ENCODE results near the gene POLG. TPM values are rescaled to one million over a fixed set of nuclear protein-coding genes. Genes with fewer than 3 reads are reported as not detected.

POLG gene
- total RNA-seq, 1 experiment from 2014 or later: 36.8 TPM

GRCh38 chr15:89346516-89347231 lies 12.1 kb upstream of the POLG start:
- Histone ChIP-seq H3K9me3 (ENCODE audit: low read length) (no peaks in the 10 kb centered on the region), H3K4me1 (ENCODE audit: low read length) (no peaks in the 10 kb centered on the region), H3K4me3 (ENCODE audit: low read length) (no peak overlapping the region), H3K9ac (ENCODE audit: low read length) (no peak overlapping the region), H3K36me3 (ENCODE audit: insufficient read depth, low read length) (no peaks in the 10 kb centered on the region), H3K27ac (ENCODE audit: low read length) (no peak overlapping the region), H3K9me2 (replicated peaks; ENCODE audit: insufficient read depth, low read length) (no peaks in the 10 kb centered on the region), H2AFZ (ENCODE audit: low read length) (no peak overlapping the region), H4K20me1 (ENCODE audit: insufficient read depth, low read depth, low read length) (no peaks in the 10 kb centered on the region), H3K79me2 (ENCODE audit: low read length) (no peaks in the 10 kb centered on the region), H3K27me3 (ENCODE audit: low read length) (no peaks in the 10 kb centered on the region), H3K4me2 (ENCODE audit: low read depth, low read length, poor library complexity, severe bottlenecking) (no peak overlapping the region)
- DNase-seq: no peak

GRCh38 chr15:89345248-89345647 lies 10.6 kb upstream of the POLG start:
- Histone ChIP-seq H3K27me3 (ENCODE audit: low read length) (no peaks in the 10 kb centered on the region), H4K20me1 (ENCODE audit: insufficient read depth, low read depth, low read length) (no peaks in the 10 kb centered on the region), H3K9ac (ENCODE audit: low read length) (no peak overlapping the region), H3K4me1 (ENCODE audit: low read length) (no peaks in the 10 kb centered on the region), H3K4me3 (ENCODE audit: low read length) (no peak overlapping the region), H3K79me2 (ENCODE audit: low read length) (no peaks in the 10 kb centered on the region), H3K9me2 (replicated peaks; ENCODE audit: insufficient read depth, low read length) (no peaks in the 10 kb centered on the region), H3K27ac (ENCODE audit: low read length) (no peak overlapping the region), H3K36me3 (ENCODE audit: insufficient read depth, low read length) (no peaks in the 10 kb centered on the region), H3K4me2 (ENCODE audit: low read depth, low read length, poor library complexity, severe bottlenecking) (no peak overlapping the region), H2AFZ (ENCODE audit: low read length) (no peak overlapping the region), H3K9me3 (ENCODE audit: low read length) (no peaks in the 10 kb centered on the region)
- DNase-seq: no peak

- H3K9me3 ChIP-seq (ENCODE audit: low read length): no peaks in the 10 kb centered on the region
- peaks cover 6% of the 10 kb centered on the region for H3K4me1 ChIP-seq (ENCODE audit: low read length)
- no peaks in the 10 kb centered on the region for H3K79me2 ChIP-seq (ENCODE audit: low read length)
- H3K27me3 ChIP-seq (ENCODE audit: low read length): no peaks in the 10 kb centered on the region
- no peak for DNase-seq
- no peaks in the 10 kb centered on the region for H3K9me2 ChIP-seq (replicated peaks; ENCODE audit: insufficient read depth, low read length)
- no peaks in the 10 kb centered on the region for H4K20me1 ChIP-seq (ENCODE audit: insufficient read depth, low read depth, low read length)
- H3K4me3 ChIP-seq (ENCODE audit: low read length): no peak overlapping the region
- H3K27ac ChIP-seq (ENCODE audit: low read length): no peak overlapping the region
- no peak overlapping the region for H3K9ac ChIP-seq (ENCODE audit: low read length)
- no peak overlapping the region for H2AFZ ChIP-seq (ENCODE audit: low read length)
- H3K36me3 ChIP-seq (ENCODE audit: insufficient read depth, low read length): no peaks in the 10 kb centered on the region
- no peak overlapping the region for H3K4me2 ChIP-seq (ENCODE audit: low read depth, low read length, poor library complexity, severe bottlenecking)
These were observed 8.2 kb upstream of the POLG start for GRCh38 chr15:89342840-89343239.

- no peak for DNase-seq
- H3K9ac ChIP-seq (ENCODE audit: low read length): no peak overlapping the region
- H3K27ac ChIP-seq (ENCODE audit: low read length): no peak overlapping the region
- no peak overlapping the region for H3K4me2 ChIP-seq (ENCODE audit: low read depth, low read length, poor library complexity, severe bottlenecking)
- no peaks in the 10 kb centered on the region for H3K27me3 ChIP-seq (ENCODE audit: low read length)
- no peaks in the 10 kb centered on the region for H3K36me3 ChIP-seq (ENCODE audit: insufficient read depth, low read length)
- H3K4me3 ChIP-seq (ENCODE audit: low read length): no peak overlapping the region
- no peaks in the 10 kb centered on the region for H3K9me2 ChIP-seq (replicated peaks; ENCODE audit: insufficient read depth, low read length)
- no peak overlapping the region for H2AFZ ChIP-seq (ENCODE audit: low read length)
- H3K79me2 ChIP-seq (ENCODE audit: low read length): no peaks in the 10 kb centered on the region
- no peaks in the 10 kb centered on the region for H4K20me1 ChIP-seq (ENCODE audit: insufficient read depth, low read depth, low read length)
- no peaks in the 10 kb centered on the region for H3K9me3 ChIP-seq (ENCODE audit: low read length)
- H3K4me1 ChIP-seq (ENCODE audit: low read length): peaks cover 6% of the 10 kb centered on the region
These were observed 6.8 kb upstream of the POLG start for GRCh38 chr15:89341316-89342005.

- Histone ChIP-seq H4K20me1 (ENCODE audit: insufficient read depth, low read depth, low read length) (no peaks in the 10 kb centered on the region), H2AFZ (ENCODE audit: low read length) (no peak overlapping the region), H3K27ac (ENCODE audit: low read length) (no peak overlapping the region), H3K9me3 (ENCODE audit: low read length) (no peaks in the 10 kb centered on the region), H3K27me3 (ENCODE audit: low read length) (no peaks in the 10 kb centered on the region), H3K4me1 (ENCODE audit: low read length) (peaks cover 13% of the 10 kb centered on the region), H3K4me3 (ENCODE audit: low read length) (no peak overlapping the region), H3K4me2 (ENCODE audit: low read depth, low read length, poor library complexity, severe bottlenecking) (no peak overlapping the region), H3K9ac (ENCODE audit: low read length) (no peak overlapping the region), H3K9me2 (replicated peaks; ENCODE audit: insufficient read depth, low read length) (no peaks in the 10 kb centered on the region), H3K36me3 (ENCODE audit: insufficient read depth, low read length) (no peaks in the 10 kb centered on the region), H3K79me2 (ENCODE audit: low read length) (no peaks in the 10 kb centered on the region)
- no peak for DNase-seq
These were observed 5.9 kb upstream of the POLG start for GRCh38 chr15:89340573-89340972.

GRCh38 chr15:89338036-89338435 lies 3.4 kb upstream of the POLG start:
- no peak overlapping the region for H3K4me3 ChIP-seq (ENCODE audit: low read length)
- peaks cover 11% of the 10 kb centered on the region for H4K20me1 ChIP-seq (ENCODE audit: insufficient read depth, low read depth, low read length)
- peaks cover 1% of the 10 kb centered on the region; the same call in 1 of the 2 replicates for H3K36me3 ChIP-seq (ENCODE audit: insufficient read depth, low read length)
- H3K79me2 ChIP-seq (ENCODE audit: low read length): peaks cover 13% of the 10 kb centered on the region
- peaks cover 27% of the 10 kb centered on the region for H3K4me1 ChIP-seq (ENCODE audit: low read length)
- H2AFZ ChIP-seq (ENCODE audit: low read length): no peak overlapping the region
- no peaks in the 10 kb centered on the region for H3K9me2 ChIP-seq (replicated peaks; ENCODE audit: insufficient read depth, low read length)
- H3K4me2 ChIP-seq (ENCODE audit: low read depth, low read length, poor library complexity, severe bottlenecking): no peak overlapping the region
- no peak overlapping the region for H3K9ac ChIP-seq (ENCODE audit: low read length)
- no peak overlapping the region for H3K27ac ChIP-seq (ENCODE audit: low read length)
- no peaks in the 10 kb centered on the region for H3K9me3 ChIP-seq (ENCODE audit: low read length)
- H3K27me3 ChIP-seq (ENCODE audit: low read length): no peaks in the 10 kb centered on the region
- no peak for DNase-seq

GRCh38 chr15:89335298-89336041 lies 846 bp upstream of the POLG start:
- Histone ChIP-seq H3K9ac (ENCODE audit: low read length) (peak overlapping the region; percentile 65), H3K36me3 (ENCODE audit: insufficient read depth, low read length) (peaks cover 23% of the 10 kb centered on the region; the same call in 1 of the 2 replicates), H4K20me1 (ENCODE audit: insufficient read depth, low read depth, low read length) (peaks cover 34% of the 10 kb centered on the region), H3K9me2 (replicated peaks; ENCODE audit: insufficient read depth, low read length) (no peaks in the 10 kb centered on the region), H2AFZ (ENCODE audit: low read length) (peak overlapping the region; percentile 76), H3K4me1 (ENCODE audit: low read length) (peaks cover 43% of the 10 kb centered on the region), H3K27me3 (ENCODE audit: low read length) (no peaks in the 10 kb centered on the region), H3K27ac (ENCODE audit: low read length) (no peak overlapping the region), H3K9me3 (ENCODE audit: low read length) (no peaks in the 10 kb centered on the region), H3K4me3 (ENCODE audit: low read length) (peak overlapping the region; percentile 80), H3K4me2 (ENCODE audit: low read depth, low read length, poor library complexity, severe bottlenecking) (peak overlapping the region; percentile 95), H3K79me2 (ENCODE audit: low read length) (peaks cover 39% of the 10 kb centered on the region)
- no peak for DNase-seq

GRCh38 chr15:89333959-89334509 lies 590 bp downstream of the POLG start:
- Histone ChIP-seq H3K79me2 (ENCODE audit: low read length) (peaks cover 53% of the 10 kb centered on the region), H3K4me1 (ENCODE audit: low read length) (peaks cover 39% of the 10 kb centered on the region), H3K27ac (ENCODE audit: low read length) (peak overlapping the region; percentile 48; the same call in 1 of the 2 replicates), H3K9me3 (ENCODE audit: low read length) (no peaks in the 10 kb centered on the region), H3K9ac (ENCODE audit: low read length) (peak overlapping the region; percentile 91), H3K27me3 (ENCODE audit: low read length) (no peaks in the 10 kb centered on the region), H2AFZ (ENCODE audit: low read length) (no peak overlapping the region), H3K4me2 (ENCODE audit: low read depth, low read length, poor library complexity, severe bottlenecking) (peak overlapping the region; percentile 96), H3K9me2 (replicated peaks; ENCODE audit: insufficient read depth, low read length) (no peaks in the 10 kb centered on the region), H3K4me3 (ENCODE audit: low read length) (peak overlapping the region; percentile 96), H3K36me3 (ENCODE audit: insufficient read depth, low read length) (peaks cover 37% of the 10 kb centered on the region; the same call in 1 of the 2 replicates), H4K20me1 (ENCODE audit: insufficient read depth, low read depth, low read length) (peaks cover 47% of the 10 kb centered on the region)
- peak; percentile 59 for DNase-seq

All from Karpas-422 (cell line).